NCI-H460 (cell line): ENCODE results near the gene GRIK2. TPM values are rescaled to one million over a fixed set of nuclear protein-coding genes. Genes with fewer than 3 reads are reported as not detected.
"Not testable (repeated sequence)": the region's sequence is repeated elsewhere in the genome, so short reads cannot be mapped to it uniquely, and the experiment has no call there.

Experiments used
- DNase-seq: peaks from one replicate; pipeline ENCODE4 v3.0.0-alpha.2; 2016; ENCODE audit warnings: low read depth; ENCODE audit errors: extremely low read depth
- polyA plus RNA-seq: library from polyadenylated mRNA; depleted of rRNA; stranded (reverse); fragments of >200 nt; gene quantifications from 2 replicates; pipeline ENCODE4 v1.2.3, GENCODE V29; 2014; cell fraction: nucleus; rRNA removed
- total RNA-seq: library from RNA; depleted of rRNA; stranded (reverse); fragments of >200 nt; shearing (Covaris generic); gene quantifications from 2 replicates; pipeline ENCODE4 v1.2.3, GENCODE V29; 2014; rRNA removed

GRIK2 gene
- not detected in 2 replicates for total RNA-seq
- polyA plus RNA-seq, result not detected in 2 replicates

DNA sequence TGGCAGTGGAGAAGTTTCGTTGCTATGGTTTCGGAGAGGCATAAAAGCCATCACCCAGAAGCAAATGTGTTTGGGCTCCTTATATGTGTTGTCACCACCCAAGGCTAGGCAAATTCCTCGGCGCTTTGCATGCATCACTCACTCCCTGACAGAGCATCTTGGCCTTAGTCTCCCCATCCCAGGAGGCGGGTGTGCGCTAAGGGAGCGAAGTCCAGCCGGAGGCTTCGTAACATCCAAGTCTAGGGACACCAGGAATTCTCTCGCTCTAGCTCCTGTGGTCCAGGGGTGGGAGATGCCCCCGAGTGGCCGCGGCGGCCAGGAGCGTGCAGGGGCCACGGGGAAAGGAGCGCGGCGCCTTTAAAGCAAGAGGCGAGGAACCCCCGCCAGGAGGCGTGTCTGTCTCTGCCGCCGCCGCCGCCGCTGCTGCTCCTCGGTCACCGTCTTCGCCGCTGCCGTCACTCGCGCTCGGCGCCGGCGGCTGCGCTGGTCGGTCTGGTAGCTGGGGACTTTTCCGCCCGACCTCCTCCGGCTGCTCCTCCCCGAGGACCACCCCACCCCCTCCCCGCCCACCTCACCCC, at the start of gene GRIK2:
GRIK2 (plus strand) TSS at position 458 of the 578 bp plus-strand sequence.
- no peak for DNase-seq

- no peak for DNase-seq
Measured at GRCh38 chr6:101344885-101345284, 48.6 kb upstream of the GRIK2 start.

- no peak for DNase-seq
Measured at GRCh38 chr6:101348816-101349215, 44.7 kb upstream of the GRIK2 start.

GRCh38 chr6:101350631-101351030, 42.9 kb upstream of the GRIK2 start:
- DNase-seq, result not testable (repeated sequence)

GRCh38 chr6:101351173-101351572, 42.3 kb upstream of the GRIK2 start:
- no peak for DNase-seq

GRCh38 chr6:101352316-101352715, 41.2 kb upstream of the GRIK2 start:
- DNase-seq, result no peak

DNA sequence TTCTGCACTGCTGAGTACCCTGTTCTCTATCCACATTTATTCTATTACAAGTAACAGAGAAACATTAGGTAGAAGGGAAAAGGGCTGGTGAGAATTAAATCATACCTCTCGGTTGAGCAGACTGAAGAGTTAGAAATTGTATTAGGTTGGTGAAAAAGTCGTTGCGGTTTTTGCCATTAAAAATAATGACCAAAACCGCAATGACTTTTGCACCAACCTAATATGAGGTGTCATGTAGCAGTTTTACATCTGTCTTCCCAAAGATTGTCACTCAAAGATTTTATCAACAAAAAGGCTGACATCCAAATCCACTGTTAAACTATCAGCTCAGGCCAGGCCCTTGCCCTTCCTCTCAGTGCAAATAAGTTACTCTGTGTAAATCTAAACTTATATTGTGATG, 28.3 kb upstream of the GRIK2 start:
- no peak for DNase-seq

DNA sequence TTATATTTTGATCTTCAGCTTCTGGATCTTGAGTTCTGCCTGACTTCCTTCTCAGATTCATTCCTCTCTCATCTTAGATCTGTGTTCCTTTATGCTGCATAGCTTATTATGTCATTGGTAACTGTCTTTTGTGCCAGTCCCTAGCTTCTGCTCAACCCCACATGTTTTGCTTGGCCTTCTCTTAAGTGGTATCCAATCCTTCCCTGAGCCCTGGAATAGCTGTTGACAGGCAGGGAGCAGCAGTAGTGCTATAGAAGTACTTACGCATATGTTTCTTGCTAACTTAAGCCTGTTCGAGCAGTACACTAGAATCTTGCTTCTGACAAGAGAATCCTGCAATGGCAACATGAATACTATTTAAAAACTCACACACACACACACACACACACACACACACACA, 13.6 kb upstream of the GRIK2 start:
- no peak for DNase-seq

- no peak for DNase-seq
Measured at GRCh38 chr6:101380897-101381630, 12.4 kb upstream of the GRIK2 start.

DNA sequence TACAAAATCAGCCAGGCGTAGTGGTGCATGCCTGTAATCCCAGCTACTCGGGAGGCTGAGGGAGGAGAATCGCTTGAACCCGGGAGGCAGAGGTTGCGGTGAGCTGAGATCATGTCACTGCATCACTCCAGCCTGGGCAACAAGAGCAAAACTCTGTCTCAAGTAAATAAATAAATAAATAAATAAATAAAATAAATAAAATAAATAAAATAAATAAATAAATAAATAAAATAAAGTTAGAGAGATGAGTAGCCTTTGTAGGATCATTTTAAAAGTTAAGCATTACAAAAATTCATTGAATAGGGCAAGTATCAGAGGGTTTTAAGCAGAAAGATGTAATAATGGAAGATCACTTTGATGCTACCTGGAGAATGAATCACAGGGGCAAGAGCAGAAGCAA, 9.8 kb upstream of the GRIK2 start:
- not testable (repeated sequence) for DNase-seq

DNA sequence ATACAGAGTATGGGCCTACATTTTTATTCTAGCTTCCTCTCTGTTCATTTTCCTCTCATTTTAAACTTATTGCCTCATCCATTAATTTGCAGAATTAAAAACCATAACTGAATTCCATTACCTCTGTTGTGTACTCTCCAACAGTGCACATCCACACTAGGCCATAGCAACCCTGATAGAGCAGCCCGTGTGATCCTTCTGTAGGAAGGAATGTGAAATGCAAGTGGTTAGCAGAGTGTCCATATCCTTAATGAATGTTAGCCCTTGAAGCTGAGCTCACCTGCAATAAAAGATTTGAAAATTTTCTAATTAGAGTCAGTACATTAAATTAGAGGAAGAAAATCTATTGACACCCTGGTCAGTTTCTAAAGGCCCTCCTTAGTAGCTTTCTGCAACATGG, 6.5 kb upstream of the GRIK2 start:
- no peak for DNase-seq

DNA sequence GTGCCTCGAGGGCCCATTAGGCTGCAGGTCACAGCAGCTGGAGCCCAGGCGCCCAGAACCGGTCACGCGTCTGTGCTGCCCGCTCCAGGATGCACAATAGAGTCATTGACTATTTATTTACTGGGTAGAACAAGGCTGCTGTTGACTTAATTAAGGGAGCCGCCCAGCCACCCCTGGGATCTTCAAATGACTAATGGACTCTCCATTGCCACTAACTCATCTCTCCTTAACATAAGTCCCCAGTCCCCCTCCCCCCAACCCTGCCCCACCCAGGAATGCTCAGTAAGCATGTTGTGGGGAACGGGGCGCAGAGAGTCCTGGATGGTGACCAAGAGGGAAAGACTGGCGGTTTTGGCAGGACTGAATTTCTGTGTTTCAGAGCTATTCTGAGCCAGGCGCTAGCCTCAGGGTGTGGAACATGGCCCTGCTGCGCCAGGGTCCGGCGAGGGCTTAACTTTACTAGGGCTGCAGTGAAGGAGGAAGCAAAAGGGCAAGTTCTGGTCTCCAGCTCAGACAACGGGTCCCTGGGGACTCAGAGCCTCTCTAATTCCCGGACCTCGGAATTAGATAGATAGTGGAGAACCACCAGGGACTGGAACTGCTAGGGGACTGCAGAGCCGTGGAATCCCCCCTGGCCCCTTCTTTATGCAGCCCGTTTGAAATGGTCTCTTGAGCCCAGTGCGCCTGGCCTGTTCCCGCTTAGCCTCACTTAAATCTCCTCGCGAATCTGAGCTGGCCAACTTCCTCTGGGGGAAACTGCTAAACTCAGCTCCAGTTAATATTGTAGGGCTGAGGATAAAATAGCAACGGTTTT, 1.5 kb upstream of the GRIK2 start:
- DNase-seq, result no peak

GRCh38 chr6:101392586-101393230, 800 bp upstream of the GRIK2 start:
- no peak for DNase-seq

GRCh38 chr6:101393829-101394251, 332 bp downstream of the GRIK2 start:
- DNase-seq, result no peak

GRCh38 chr6:101394936-101395335, 1.4 kb downstream of the GRIK2 start:
- DNase-seq, result no peak

- DNase-seq, result no peak
Measured at GRCh38 chr6:101395345-101395744, 1.8 kb downstream of the GRIK2 start.

GRCh38 chr6:101396548-101397173, 3.2 kb downstream of the GRIK2 start:
- peak; percentile 47 for DNase-seq

DNA sequence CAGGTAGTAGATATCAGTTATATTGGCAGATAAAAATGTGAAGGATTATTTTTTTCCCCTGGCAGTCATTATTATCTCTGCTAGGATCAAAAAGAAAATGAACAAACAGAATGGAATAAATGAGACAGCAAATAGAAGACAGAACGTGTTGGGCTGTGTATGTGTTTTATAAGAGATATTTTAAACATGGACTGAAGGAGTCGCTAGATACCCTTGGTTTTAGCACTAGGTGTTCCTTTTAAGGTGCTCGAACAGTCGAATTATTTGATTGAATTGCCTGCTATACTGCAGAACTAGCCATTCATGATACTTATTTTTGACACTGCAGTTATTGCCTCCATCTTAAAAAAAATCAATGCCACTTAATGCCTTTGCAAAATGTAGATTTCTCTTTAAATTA, 3.7 kb downstream of the GRIK2 start:
- DNase-seq, result no peak

- no peak for DNase-seq
Measured at GRCh38 chr6:101398716-101399615, 5.5 kb downstream of the GRIK2 start.
